ENCODE results near the gene CATSPERZ.

Gene CATSPERZ, protein sequence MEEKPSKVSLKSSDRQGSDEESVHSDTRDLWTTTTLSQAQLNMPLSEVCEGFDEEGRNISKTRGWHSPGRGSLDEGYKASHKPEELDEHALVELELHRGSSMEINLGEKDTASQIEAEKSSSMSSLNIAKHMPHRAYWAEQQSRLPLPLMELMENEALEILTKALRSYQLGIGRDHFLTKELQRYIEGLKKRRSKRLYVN

DNA sequence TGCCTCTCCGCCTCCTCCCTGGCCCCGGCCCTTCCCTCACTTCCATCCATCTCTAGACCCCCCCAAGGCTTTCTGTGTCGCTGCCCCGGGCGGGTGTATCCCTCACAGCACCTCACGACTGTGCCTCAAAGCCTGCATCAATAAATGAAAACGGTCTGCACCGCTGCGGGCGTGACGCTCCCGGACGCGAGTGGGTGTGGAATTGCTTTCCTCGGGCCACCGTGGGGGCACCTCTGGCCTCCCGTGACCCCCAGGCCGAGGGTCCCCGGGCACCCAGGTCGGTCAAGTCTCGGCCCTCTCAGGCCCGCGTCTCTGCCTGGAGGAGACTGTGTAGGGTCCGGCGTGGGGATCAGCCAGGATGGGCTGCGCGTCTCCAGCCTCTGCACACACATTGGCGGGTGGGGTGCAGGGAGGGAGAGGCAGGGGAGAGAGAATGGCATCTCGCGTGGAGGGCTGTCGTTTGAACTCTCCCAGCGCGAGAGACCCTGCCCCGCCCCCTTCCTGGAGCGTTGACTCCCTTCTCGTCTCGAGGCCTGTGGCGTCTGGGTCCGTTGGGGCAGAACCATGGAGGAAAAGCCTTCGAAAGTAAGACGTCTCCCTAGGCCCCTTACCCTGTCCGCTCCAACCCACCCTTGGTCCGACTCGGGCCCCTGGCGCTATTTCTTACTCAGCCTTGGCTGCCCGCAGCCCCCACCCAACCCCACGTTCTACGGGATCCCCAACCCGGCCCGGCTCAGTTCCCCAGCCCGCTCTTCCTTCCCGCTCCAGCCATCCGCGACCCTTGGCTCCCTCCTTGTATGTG, at the start of gene CATSPERZ:
Gene CATSPERZ (plus strand): TSS at position 512 of the 802 bp plus-strand sequence. CDS start 53 bp downstream, at position 565.
- no peak for DNase-seq (ENCODE audit: low read depth in 2 of 3, low spot score in 2 of 3)

DNA sequence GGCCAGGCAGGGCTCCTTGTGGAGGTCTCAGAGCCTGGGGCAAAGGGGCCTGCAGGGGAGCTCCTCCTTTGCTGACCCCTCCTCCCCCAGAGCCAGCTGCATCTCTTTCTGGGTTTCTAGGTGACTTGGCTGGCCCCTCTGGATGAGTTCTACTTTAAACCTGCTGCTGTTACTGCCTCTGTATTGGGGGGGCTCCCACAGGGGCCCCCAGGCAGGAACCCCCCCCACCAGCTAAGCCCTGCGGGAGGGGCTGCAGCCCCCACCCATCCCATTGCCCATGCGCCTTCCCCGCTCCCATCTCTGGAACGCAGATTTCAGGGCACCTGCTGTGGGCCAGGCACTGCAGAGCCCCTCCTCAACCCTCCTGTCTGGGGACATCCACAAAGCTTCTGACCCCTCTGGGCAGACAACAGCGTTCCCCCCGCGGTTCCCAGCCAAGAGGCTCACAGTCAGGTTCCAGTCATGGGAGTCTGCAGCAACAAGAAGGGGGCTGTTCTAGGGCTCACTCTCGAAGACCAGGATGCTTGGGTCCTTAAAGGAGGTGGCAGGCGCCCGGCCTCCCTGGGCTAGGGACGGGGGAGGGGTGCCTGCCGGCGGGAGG, 49.6 kb upstream of the CATSPERZ start:
- no peak for DNase-seq (ENCODE audit: low read depth in 2 of 3, low spot score in 2 of 3)

DNA sequence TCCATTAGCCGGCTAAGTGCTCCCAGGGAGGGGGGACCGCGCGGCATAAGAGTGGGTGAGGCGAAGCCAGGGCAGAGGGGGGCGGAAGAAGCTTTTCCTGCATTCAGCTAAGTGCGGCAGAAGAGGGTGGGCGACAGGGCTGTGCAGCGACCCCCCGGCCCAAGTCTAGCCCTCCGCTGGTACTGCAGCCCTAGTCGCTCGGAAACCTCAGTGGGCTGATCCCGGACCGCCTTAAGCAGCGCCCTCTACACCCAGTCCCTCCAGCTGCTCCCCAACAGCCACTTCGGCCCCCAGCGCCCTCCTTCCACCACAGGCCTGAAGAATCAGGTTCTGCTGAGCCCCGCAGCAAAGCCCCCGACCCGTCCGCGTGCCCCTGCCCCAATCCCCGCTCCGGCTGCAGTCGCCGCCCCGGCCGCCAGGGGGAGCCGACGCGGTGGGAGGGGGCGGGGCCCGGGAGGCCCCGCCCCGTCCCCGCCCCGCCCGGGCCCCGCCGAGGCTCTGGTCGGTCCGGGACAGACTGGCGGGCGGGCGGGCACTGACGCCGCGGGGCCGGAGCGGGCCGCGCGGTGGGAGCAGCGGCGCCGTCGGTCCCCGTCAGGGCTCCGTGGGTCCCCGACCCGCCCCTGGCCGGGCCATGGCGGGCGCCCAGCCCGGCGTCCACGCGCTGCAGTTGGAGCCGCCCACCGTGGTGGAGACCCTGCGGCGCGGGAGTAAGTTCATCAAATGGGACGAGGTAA, 49.0 kb upstream of the CATSPERZ start, which contains the start of gene PLCB3:
Gene PLCB3 (plus strand): TSS at position 515 of the 737 bp plus-strand sequence. CDS start 120 bp downstream, at position 635.
- DNase-seq (ENCODE audit: low read depth in 2 of 3, low spot score in 2 of 3), result peak in 2 of 3 experiments; percentile 43 to 69

DNA sequence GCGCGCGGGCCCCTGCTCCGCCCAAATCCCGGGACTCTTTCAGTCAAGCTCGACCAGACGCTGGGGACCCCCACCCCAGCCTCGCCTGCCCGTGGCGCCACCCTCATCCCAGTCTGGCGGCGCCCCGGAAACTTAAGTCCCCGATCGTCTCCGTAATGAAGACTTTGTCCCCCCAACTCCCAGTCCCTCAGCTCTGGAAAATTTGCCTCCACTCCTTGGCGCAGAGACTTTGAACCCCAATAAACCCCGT, 48.5 kb upstream of the CATSPERZ start:
- no peak for DNase-seq (ENCODE audit: low read depth in 2 of 3, low spot score in 2 of 3)

DNA sequence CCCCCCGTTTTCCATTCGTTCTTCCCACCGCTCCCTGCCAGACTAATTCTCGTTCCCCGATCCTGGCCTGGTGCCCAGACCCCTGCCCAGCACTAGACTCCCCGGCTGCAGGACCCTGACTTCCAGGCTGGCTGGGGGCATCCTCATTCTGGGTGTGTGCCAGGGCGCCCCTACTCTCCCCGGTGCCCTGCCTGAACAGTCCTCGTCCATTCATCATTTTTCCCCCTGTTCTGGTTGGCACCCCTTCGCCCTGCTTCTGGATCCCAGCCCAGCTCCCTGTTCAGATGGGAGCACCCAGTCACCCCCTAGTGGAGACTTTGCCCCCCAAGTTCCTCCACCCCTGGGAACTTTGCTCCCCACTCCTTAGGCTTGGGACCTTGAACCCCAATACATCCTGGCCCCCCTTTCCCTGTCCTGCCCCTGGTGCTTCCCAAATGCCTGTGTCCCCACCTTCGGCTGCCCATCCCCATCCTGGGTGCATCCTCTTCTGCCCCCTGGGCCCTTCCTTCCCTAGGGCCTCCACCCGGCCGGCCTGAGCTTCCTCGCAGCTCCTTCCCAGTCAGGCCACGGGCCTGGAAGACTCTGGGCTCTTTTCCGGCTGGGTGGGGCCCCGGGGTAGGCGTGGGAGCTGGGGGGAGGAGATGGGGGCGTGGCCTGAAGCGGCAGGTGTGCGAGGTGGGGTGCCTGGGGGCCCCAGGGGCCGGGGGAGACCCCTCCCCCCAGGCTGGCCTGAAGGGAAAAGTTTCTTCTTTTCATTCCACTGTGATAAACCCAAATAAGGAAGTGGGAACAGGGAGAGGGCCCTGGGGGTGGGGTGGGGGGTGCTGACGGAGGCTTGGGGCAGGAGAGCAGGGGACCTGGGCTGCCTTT, 47.9 kb upstream of the CATSPERZ start:
- DNase-seq (ENCODE audit: low read depth in 2 of 3, low spot score in 2 of 3), result no peak

DNA sequence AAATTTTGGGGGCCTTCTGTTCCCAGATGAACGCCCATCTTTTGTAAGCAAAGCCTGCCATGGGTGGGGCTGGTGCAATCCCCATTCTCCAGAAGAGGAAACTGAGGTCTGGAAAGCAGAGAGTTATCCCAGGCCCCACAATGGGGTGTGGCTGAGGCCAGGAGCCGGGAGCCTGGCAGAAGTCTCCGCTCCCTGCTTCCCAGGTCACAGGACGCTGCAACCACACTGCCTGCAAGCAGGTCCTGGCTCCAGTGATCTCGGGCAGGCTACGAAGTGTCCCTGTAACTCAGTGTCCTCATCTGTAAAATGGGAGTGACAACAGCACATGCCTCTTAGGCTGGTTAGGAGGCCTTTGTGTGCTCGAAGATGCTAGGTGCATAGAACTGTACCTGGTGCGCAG, 47.1 kb upstream of the CATSPERZ start:
- no peak for DNase-seq (ENCODE audit: low read depth in 2 of 3, low spot score in 2 of 3)

DNA sequence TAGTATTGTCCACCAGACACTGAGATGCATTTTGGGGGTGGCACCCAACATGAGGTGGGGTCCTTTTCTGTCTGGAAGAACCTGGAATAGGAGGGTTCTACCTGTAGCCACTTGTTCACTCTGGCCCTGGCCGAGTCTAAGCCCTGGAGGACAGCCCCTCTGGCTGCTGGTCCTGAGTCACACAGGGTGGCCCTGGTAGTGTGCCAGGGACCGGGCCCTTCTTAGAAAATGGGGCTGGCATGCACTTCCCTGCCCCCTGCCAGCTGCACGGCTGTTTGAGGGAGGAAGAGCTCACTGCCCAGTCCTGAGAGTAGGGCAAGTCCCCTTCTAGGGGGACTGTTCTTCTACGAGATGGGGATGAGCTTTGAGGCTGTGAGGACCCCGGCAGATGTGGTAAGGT, 46.7 kb upstream of the CATSPERZ start:
- no peak for DNase-seq (ENCODE audit: low read depth in 2 of 3, low spot score in 2 of 3)

DNA sequence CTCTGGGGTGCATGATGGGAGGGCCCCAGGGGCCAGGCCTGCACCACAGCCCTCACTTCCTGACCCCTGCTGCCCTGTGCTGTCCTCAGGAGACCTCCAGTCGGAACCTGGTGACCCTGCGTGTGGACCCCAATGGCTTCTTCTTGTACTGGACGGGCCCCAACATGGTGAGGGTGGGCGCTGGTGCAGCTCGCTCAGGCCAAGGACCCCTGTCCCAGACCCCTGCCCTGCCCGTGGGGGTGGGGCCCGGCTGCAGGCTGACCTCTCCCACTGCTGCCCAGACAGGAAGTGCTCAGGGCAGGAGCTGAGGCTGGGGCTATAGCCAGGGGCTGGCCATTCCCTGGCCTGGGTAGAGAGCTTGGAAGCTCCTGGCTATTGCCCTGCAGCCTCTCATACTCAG, 45.8 kb upstream of the CATSPERZ start:
- no peak for DNase-seq (ENCODE audit: low read depth in 2 of 3, low spot score in 2 of 3)

DNA sequence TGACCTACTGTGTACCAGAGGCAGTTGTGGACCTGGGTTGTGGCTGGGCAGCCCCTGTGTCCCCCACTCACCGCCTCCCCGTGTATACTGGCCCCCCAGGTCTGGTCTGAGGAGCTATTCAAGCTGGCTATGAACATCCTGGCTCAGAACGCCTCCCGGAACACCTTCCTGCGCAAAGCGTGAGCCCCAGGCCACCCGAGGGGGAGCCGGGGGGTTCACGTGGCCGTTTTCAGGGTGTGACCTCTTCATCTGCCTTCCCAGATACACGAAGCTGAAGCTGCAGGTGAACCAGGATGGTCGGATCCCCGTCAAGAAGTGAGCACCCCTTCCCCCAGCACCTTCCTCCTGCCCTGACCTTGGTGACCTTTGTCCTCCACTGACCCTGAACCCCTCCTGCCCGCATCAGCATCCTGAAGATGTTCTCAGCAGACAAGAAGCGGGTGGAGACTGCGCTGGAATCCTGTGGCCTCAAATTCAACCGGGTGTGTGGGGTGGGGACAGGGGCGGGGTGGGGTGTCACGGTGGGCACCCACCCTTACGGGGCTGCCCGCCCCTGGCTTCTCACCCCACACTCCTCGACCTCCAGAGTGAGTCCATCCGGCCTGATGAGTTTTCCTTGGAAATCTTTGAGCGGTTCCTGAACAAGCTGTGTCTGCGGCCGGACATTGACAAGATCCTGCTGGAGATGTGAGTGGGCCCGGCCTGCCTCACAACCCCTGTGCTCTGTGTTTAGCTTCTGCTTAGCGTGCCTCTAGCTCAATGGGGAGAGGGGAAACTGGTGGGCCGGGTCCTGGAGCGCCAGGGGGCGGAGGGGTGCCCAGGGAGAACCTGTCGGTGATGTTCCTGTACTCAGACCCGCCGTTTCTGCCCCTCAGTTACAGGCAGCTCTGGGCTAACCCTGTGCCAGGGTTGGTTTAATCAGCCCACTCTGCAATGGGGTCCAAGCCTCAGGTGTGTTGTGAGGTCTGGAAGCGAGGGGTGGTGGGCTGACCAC, 44.7 kb upstream of the CATSPERZ start:
- DNase-seq (ENCODE audit: low read depth in 2 of 3, low spot score in 2 of 3), result no peak

DNA sequence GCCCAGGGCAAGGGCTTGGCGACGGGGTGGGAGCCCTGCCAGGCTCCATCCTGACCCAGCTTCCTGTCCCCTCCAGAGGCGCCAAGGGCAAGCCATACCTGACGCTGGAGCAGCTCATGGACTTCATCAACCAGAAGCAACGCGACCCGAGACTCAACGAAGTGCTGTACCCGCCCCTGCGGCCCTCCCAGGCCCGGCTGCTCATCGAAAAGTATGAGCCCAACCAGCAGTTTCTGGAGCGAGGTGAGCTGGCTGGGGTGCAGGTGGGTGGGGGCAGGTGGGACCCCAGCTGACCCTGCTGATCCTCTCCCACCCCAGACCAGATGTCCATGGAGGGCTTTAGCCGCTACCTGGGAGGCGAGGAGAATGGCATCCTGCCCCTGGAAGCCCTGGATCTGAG, 43.9 kb upstream of the CATSPERZ start:
- DNase-seq (ENCODE audit: low read depth in 2 of 3, low spot score in 2 of 3), result no peak

DNA sequence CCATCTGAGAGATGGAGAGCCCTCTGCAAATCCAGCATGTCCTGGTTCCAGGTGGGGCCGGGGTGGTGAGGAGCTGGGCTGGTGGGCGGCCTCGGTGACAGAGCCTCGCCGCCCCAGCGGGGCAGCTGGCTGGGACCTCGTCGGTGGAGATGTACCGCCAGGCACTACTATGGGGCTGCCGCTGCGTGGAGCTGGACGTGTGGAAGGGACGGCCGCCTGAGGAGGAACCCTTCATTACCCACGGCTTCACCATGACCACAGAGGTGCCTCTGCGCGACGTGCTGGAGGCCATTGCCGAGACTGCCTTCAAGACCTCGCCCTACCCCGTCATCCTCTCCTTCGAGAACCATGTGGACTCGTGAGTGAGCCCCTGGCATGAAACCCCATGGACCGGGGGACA, 41.8 kb upstream of the CATSPERZ start:
- no peak for DNase-seq (ENCODE audit: low read depth in 2 of 3, low spot score in 2 of 3)

DNA sequence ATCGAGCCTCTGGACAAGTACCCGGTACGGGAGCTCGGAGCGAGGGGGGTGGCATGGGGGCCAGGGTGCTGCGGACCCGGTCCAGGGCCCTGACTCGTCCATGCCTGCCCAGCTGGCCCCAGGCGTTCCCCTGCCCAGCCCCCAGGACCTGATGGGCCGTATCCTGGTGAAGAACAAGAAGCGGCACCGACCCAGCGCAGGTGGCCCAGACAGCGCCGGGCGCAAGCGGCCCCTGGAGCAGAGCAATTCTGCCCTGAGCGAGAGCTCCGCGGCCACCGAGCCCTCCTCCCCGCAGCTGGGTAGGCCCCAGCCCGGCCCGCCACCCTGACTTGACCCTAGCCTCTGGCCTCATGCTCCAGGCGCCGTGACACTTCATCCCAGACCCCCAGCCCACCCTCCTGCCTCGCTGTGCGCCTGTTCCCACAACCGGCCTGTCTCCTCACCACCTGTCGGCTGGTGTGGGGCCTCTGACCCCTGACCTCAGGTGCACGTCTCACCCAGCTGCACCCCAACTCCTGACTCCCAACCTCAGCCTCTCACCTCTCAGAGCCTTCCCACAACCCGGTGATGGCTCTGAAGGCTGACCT, 41.1 kb upstream of the CATSPERZ start:
- DNase-seq (ENCODE audit: low read depth in 2 of 3, low spot score in 2 of 3), result no peak

DNA sequence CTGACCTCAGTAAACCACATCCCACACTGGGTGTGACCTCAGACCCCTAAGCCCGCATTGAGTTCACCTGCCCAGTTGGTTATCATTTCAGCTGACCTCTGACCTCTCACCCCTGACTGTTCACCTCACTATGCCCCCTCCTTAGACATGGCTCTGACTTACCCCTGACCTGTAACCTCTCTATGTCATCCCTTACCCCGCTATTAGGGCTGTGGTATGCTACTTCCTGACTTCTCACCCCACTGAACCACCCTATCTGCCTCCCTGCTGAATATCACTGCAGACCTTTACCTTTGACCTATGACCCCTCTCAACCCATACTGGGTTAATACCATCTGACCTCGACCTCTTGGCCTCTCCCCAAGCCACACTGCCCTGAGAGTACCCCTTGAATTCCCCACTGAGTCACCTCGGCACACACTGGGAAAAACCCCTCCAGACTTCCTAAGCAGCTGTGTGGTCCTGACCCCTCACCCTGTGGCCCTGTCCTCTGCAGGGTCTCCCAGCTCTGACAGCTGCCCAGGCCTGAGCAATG, 40.6 kb upstream of the CATSPERZ start:
- no peak for DNase-seq (ENCODE audit: low read depth in 2 of 3, low spot score in 2 of 3)

DNA sequence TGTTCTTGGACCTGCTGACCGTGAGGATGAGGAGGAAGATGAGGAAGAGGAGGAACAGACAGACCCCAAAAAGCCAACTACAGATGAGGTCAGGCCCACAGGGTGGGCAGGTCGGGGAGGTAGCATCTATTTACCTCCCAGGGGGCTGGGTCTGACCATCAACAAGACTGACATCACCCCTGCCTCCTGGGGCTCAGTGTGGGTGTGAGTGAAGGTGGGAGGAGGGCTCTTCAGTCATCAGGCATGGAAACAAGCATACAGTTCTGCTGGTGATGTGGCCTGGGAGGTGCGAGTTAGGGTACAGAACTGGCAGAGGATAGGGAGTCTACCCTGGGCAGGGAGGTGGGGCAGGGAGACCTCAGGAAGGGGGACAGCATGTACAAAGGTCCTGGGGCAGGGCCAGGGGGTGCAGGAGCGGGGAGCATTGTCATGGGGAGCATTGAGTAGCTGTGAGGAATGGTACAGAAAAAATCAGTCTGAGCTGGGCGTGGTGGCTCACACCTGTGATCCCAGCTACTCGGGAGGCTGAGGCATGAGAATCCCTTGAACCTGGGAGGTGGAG, 39.9 kb upstream of the CATSPERZ start:
- no peak for DNase-seq (ENCODE audit: low read depth in 2 of 3, low spot score in 2 of 3)

DNA sequence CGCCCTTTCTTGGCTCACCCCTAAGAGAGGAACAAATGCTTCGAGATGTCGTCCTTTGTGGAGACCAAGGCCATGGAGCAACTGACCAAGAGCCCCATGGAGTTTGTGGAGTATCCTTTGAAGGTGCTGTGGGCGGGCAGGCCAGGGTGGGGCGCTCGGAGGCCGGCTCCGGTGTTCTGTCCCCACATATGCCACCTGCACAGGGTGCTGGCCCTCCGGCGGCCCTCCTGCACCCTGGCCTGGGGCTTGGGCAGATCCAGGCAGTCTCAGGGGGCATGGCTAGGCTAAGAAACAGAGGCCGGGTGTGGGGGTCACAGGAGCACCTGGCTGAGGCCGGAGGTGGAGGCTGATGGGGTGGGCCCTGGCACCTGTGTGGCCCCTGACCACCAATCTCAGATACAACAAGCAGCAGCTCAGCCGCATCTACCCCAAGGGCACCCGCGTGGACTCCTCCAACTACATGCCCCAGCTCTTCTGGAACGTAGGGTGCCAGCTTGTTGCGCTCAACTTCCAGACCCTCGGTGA, 38.5 kb upstream of the CATSPERZ start:
- DNase-seq (ENCODE audit: low read depth in 2 of 3, low spot score in 2 of 3), result no peak

DNA sequence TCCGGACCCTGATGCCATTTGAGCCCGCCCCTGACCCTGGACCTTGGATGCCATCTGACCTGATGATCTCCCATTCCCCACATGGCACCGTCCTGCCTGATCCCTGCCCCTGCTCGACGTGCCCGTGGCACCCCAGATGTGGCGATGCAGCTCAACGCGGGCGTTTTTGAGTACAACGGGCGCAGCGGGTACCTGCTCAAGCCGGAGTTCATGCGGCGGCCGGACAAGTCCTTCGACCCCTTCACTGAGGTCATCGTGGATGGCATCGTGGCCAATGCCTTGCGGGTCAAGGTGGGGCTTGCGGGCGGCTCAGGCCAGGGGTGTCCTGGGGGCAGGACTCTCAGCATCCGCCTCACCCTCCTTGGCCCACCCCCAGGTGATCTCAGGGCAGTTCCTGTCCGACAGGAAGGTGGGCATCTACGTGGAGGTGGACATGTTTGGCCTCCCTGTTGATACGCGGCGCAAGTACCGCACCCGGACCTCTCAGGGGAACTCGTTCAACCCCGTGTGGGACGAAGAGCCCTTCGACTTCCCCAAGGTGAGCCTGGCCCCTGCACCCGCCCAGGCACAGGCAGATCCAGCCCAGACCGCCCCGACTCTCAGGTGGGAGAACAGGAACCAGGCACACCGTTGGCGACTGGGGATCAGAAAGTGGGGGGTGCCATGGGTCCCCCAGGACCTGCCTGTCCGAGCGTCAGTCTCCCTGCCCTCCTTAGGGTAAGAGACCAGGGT, 37.7 kb upstream of the CATSPERZ start:
- no peak for DNase-seq (ENCODE audit: low read depth in 2 of 3, low spot score in 2 of 3)

DNA sequence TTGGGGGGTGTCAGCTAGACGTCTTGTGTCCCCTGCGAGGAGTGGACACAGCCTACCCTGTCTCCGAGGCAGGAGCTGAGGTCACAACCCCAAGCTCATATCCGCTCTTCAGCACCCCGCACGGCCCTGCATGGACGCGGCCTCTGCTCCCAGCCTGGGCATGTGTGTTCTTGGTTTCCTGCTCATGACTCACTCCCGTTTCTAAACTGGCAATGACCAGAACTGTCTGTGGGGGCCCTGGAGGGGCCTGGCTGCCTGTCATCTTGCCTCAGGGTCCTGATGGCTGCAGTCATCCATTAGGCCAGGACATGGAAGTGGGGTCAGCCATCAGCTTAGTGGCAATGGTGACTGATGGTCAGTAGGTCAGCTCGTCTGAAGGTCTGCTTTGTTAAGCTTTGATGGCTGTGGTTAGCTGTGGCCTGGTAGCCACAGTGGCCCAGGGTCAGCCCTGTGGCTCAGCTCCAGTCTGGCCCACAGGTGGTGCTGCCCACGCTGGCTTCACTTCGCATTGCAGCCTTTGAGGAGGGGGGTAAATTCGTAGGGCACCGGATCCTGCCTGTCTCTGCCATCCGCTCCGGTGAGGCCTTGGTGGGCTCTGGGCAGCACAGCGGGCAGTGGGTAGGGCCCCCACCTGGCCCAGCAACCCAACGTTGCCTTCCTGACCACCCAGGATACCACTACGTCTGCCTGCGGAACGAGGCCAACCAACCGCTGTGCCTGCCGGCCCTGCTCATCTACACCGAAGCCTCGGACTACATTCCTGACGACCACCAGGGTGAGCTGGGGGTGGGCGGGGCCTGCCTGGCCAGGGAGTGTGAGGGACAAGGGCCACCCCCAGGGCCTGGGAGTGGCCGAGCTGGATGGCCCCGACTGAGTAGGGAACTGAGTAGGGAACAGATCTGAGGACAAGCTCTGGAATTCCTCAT, 36.9 kb upstream of the CATSPERZ start:
- no peak for DNase-seq (ENCODE audit: low read depth in 2 of 3, low spot score in 2 of 3)

Measured in activated CD8-positive, alpha-beta memory T cell treated with anti-CD3 and anti-CD28 coated beads for 48 hours (primary cell).